Bronchial epithelial cell (primary cell): ENCODE results near the gene FBXO31. TPM values are rescaled to one million over a fixed set of nuclear protein-coding genes. Genes with fewer than 3 reads are reported as not detected.

Experiments used
- DNase-seq: peaks from one replicate; pipeline ENCODE4 v3.0.0-alpha.2; 2010; ENCODE audit warnings: low read depth
- FAIRE-seq: peaks from 2 replicates; lab custom pipeline; 2011; peaks lifted over from hg19 to GRCh38; lab: Jason Lieb, UNC
- H3K27me3 ChIP-seq: 2 replicates; pipeline ENCODE4 v1.5.1; 2011; ENCODE audit warnings: low read length; ENCODE audit not compliant: control insufficient read depth, insufficient read depth
- H3K36me3 ChIP-seq: 2 replicates; pipeline ENCODE4 v1.5.1; 2011; ENCODE audit warnings: low read length; ENCODE audit not compliant: control insufficient read depth, insufficient read depth
- H3K4me3 ChIP-seq: 2 replicates; pipeline ENCODE4 v1.5.1; 2011; ENCODE audit warnings: mild to moderate bottlenecking, low read depth, low read length, control low read depth
- total RNA-seq: library from RNA; depleted of rRNA; stranded (reverse); fragments of >200 nt; gene quantifications from 2 replicates; pipeline ENCODE4 v1.2.1, GENCODE V29; 2014
- TF ChIP-seq, protein P1 (sequence below): IDR thresholded peaks from 2 replicates; pipeline ENCODE4 v1.5.1; 2011; ENCODE audit warnings: mild to moderate bottlenecking, moderate library complexity, low read length, control low read depth, inconsistent platforms; ENCODE audit not compliant: insufficient read depth, severe bottlenecking

Gene FBXO31
- total RNA-seq, 1 donor from 2014 or later: 24.7 TPM

DNA sequence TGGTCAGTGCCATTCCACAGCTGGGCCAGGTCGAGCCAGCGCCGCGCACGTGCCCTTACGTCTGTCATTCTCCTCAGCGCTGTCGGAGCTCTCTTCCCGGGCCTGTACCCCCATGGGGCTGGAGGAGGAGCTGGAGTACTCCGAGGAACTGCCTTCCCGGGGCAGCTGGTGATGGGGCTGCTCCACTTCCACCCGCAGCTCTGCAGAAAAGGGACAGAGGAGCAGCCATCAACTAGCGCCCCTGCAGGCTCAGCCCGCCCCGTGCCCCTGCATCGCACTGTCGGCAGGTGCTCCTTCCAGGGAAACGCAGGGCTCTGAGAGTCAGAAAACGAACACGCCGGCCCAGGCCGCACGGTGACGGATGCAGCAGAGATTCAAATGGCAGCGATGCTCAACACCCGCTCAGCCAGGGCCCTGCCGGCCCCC lies 29.4 kb upstream of the FBXO31 start:
- H3K27me3 ChIP-seq: no peaks in the 10 kb centered on the region
- TF ChIP-seq, protein P1, sequence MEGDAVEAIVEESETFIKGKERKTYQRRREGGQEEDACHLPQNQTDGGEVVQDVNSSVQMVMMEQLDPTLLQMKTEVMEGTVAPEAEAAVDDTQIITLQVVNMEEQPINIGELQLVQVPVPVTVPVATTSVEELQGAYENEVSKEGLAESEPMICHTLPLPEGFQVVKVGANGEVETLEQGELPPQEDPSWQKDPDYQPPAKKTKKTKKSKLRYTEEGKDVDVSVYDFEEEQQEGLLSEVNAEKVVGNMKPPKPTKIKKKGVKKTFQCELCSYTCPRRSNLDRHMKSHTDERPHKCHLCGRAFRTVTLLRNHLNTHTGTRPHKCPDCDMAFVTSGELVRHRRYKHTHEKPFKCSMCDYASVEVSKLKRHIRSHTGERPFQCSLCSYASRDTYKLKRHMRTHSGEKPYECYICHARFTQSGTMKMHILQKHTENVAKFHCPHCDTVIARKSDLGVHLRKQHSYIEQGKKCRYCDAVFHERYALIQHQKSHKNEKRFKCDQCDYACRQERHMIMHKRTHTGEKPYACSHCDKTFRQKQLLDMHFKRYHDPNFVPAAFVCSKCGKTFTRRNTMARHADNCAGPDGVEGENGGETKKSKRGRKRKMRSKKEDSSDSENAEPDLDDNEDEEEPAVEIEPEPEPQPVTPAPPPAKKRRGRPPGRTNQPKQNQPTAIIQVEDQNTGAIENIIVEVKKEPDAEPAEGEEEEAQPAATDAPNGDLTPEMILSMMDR: no peak
- H3K36me3 ChIP-seq: peaks cover 12% of the 10 kb centered on the region
- DNase-seq: no peak
- no peak for FAIRE-seq
- H3K4me3 ChIP-seq: no peak overlapping the region

DNA sequence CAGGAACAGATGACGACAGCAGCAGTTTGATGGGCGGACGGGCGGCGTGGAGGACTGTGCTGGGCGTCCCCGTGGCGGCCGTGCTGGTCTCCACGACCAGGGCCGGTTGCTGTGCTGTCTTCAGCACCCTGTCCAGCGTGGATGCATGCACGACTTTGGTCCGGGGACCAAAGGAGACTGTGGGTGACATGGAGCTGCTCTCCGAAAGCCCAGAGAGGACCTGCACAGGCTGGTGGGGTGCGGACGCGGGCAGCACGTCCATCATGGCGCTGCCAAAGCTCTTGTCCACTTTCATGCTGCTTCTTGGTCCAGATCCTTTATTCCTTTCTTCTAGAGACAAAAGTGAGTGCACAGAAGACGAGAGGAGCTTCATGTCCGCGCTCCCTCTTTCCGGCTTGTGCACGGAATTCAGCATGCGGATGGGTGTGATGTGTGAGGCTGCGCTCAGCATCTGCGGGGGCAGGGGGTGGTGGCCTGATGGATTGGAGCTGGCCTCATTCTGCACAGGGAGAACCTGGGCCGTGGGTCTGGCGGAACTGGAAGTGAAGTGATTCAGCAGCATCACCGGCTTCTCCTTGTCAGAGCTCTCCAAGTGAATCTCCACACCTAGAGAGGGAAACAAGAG lies 28.9 kb upstream of the FBXO31 start:
- FAIRE-seq (no peak), DNase-seq (no peak)
- TF ChIP-seq, protein P1: no peak
- Histone ChIP-seq H3K27me3 (no peaks in the 10 kb centered on the region), H3K36me3 (peaks cover 14% of the 10 kb centered on the region), H3K4me3 (no peak overlapping the region)

DNA sequence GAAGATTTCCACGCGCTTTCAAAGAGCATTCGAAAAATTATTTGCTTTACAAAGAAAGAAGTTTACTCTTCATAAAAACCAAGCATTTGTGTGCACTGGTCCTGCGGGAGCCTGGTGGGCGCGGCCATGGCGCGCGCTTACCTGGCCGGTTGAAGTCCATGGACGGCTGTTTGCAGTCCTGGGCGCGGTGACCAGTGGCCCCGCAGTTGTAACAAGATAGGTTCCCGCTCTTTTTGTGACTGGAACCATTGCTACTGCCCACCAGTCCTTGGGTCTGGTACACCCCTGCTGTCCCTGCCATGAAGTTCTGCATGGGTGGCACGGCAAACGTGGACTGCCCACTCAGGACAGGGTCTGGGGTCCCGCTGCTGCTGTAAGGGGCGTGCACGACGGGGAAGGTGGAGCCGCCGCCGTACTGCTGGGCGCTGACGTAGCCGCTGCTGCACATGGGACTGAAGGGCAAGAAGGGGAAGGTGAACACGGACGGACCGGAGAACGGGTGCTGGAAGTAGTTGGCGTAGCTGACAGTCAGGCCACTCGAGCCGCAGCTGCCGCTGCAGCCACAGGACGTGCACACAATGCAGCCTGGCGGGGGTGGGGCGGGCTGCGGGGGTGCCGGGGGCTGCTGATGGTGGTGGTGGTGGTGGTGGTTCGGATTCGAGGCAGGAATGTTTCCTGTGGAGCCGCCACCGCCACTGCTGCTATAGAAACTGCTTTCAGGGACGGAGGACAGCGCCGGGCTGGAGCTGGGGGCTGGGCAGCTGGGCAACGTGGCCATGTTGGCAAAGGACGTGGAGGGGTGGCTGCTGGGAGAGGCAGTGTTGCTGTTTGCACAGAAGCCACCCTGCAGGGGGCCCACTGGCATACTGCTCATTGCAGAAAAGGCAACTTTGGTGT lies 28.0 kb upstream of the FBXO31 start:
- TF ChIP-seq, protein P1: no peak
- FAIRE-seq (no peak), DNase-seq (no peak)
- H3K27me3 ChIP-seq: no peaks in the 10 kb centered on the region
- H3K36me3 ChIP-seq: peaks cover 14% of the 10 kb centered on the region
- no peak overlapping the region for H3K4me3 ChIP-seq

DNA sequence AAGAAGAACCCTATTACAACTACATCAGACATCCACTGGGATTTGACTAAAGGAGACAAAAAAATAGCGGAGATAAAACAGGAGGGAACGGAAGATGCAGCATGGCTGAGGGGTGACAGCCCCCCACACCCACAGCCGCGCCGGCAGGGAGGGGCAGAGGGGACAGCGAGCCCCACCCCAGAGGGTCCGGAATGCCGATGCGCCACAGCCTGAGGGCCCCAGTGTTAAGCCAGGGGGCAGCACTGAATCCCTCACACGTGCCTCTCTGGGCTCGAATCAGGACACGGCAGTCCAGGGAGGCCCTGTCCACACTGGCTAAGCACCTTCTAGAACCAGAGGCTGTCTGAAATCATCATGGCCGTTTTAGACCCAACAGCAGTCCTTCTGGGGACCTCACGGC lies 27.4 kb upstream of the FBXO31 start:
- no peak for DNase-seq
- peaks cover 13% of the 10 kb centered on the region for H3K36me3 ChIP-seq
- no peak for FAIRE-seq

DNA sequence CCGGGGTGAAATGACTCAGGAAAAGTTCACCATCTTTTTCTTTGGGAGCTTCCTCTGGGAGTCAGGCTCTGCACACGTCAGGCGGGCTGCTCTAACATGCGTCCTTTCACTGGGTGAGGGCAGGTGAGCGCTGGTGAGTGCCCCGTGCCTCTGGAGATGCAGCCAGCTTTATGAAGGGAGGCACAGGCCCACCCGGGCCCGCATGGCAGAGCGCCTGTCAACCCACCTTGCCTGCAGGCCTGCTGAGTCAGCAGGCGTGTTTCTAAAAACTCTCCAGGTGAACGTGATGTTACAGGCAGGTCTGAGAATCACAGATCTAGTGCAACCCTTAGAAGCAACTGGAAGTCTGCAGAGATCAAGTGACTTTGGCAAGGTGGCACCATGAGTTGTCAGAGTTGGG lies 27.0 kb upstream of the FBXO31 start:
- H3K4me3 ChIP-seq: no peak overlapping the region
- TF ChIP-seq, protein P1: no peak
- FAIRE-seq (no peak), DNase-seq (no peak)
- H3K36me3 ChIP-seq: peaks cover 13% of the 10 kb centered on the region
- H3K27me3 ChIP-seq: no peaks in the 10 kb centered on the region

More for the DNA sequence above, 27.4 kb upstream of the FBXO31 start:
- Histone ChIP-seq H3K27me3 (no peaks in the 10 kb centered on the region), H3K4me3 (no peak overlapping the region)
- TF ChIP-seq, protein P1: no peak
